Uterus (tissue), 2 donors: Measurements from ENCODE around the gene COG7.

Experiments
- POLR2A ChIP-seq, 2 donors: fragments of 450-650 bp; IDR thresholded peaks; one replicate each; pipeline ENCODE4 v1.6.1; 2016; ENCODE audit warnings: antibody characterized with exemption in 2 of 2, mild to moderate bottlenecking in 1 of 2, moderate library complexity in 1 of 2
- TF ChIP-seq, protein P1 (sequence below), 4 experiments: fragments of 200-600 bp in 2 of 4; fragments of 450-650 bp in 2 of 4; sonication (generic) in 2 of 4; IDR thresholded peaks; one replicate each; pipeline ENCODE4 v1.5.1; 2016 to 2019; ENCODE audit warnings: antibody characterized with exemption in 4 of 4, mild to moderate bottlenecking in 2 of 4, moderate library complexity in 1 of 4

DNA sequence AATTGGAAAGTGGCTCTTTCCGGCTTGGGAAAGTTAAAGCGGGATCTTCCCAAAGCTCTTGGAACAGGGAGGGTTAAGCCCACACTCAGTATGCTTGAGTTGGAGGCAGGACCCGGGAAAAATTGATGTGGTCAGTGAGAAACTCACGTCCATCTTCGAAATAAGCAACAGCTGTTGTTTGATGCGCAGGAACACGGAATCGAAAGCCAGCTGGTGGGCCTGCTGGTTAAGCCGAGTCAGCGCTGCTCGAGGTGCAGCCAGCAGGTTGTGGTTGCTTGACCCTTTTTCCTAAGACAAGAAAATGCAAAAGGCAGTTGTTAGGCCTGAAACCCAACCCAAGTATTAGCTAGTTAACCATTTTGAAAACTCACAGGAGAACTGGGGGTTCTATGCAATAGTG is 49.4 kb downstream of the COG7 start:
- TF ChIP-seq, protein P1, sequence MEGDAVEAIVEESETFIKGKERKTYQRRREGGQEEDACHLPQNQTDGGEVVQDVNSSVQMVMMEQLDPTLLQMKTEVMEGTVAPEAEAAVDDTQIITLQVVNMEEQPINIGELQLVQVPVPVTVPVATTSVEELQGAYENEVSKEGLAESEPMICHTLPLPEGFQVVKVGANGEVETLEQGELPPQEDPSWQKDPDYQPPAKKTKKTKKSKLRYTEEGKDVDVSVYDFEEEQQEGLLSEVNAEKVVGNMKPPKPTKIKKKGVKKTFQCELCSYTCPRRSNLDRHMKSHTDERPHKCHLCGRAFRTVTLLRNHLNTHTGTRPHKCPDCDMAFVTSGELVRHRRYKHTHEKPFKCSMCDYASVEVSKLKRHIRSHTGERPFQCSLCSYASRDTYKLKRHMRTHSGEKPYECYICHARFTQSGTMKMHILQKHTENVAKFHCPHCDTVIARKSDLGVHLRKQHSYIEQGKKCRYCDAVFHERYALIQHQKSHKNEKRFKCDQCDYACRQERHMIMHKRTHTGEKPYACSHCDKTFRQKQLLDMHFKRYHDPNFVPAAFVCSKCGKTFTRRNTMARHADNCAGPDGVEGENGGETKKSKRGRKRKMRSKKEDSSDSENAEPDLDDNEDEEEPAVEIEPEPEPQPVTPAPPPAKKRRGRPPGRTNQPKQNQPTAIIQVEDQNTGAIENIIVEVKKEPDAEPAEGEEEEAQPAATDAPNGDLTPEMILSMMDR (IDR thresholded peaks at IDR 0.05) = no peak
- no peak for TF ChIP-seq POLR2A (IDR thresholded peaks at IDR 0.05)
